ENCODE results near the gene ACKR3. TPM values are rescaled to one million over a fixed set of nuclear protein-coding genes. Genes with fewer than 3 reads are reported as not detected.

The ACKR3 gene
- total and polyA plus RNA-seq, 2 experiments from 2014 or later, result 1.0 to 3.0 TPM

GRCh38 chr2:236628981-236629605 lies 59.5 kb downstream of the ACKR3 start (continued):
- TF ChIP-seq POLR2AphosphoS5 (IDR thresholded peaks at IDR 0.05; ENCODE audit: low read depth), result no peak
- TF ChIP-seq JUNB (IDR thresholded peaks at IDR 0.05; ENCODE audit: unreplicated experiment), result no peak
- no peak for TF ChIP-seq ZNF331 (CRISPR knock-in tag; IDR thresholded peaks at IDR 0.05; ENCODE audit: low read depth)
- TF ChIP-seq CTCF (conservative IDR thresholded peaks at IDR 0.05; ENCODE audit: low read depth in 2 of 2), result no peak
- no peak for TF ChIP-seq ZNF114 (CRISPR knock-in tag; IDR thresholded peaks at IDR 0.05)
- TF ChIP-seq ETS1 (IDR thresholded peaks at IDR 0.05), result no peak
- no peak for TF ChIP-seq EZH2 (IDR thresholded peaks at IDR 0.05; ENCODE audit: low read depth, unreplicated experiment)
- no peak for TF ChIP-seq STAT1 (IDR thresholded peaks at IDR 0.05; ENCODE audit: unreplicated experiment)
- no peak for TF ChIP-seq NANOG (IDR thresholded peaks at IDR 0.05; ENCODE audit: borderline replicate concordance)

- no peaks in the 10 kb centered on the region for H3K27me3 ChIP-seq (ENCODE audit: insufficient read depth)
- peaks cover 2% of the 10 kb centered on the region for H3K27me3 Mint-ChIP-seq (ENCODE audit: insufficient read depth, low read depth, poor library complexity)
- ATAC-seq (no peak), DNase-seq (ENCODE audit: low spot score) (no peak)
- H3K4me1 Mint-ChIP-seq, result no peaks in the 10 kb centered on the region; the same call in 2 of the 3 replicates
- no peak overlapping the region for H3K27ac Mint-ChIP-seq
- H3K4me1 ChIP-seq (ENCODE audit: insufficient read depth), result no peaks in the 10 kb centered on the region
- H3K9me3 Mint-ChIP-seq, result no peaks in the 10 kb centered on the region
- H2AFZ ChIP-seq, result no peak overlapping the region
- no peak overlapping the region for H3K4me3 Mint-ChIP-seq
- no peaks in the 10 kb centered on the region for H3K36me3 Mint-ChIP-seq (ENCODE audit: low read depth)
- H3K9me2 ChIP-seq (ENCODE audit: insufficient read depth), result no peaks in the 10 kb centered on the region
- no peak overlapping the region for H3K4me3 ChIP-seq
- no peaks in the 10 kb centered on the region for H4K20me1 ChIP-seq (replicated peaks; ENCODE audit: insufficient read depth)
- H3F3A ChIP-seq (replicated peaks; ENCODE audit: low read depth), result no peaks in the 10 kb centered on the region
- no peak overlapping the region for H3K27ac ChIP-seq (ENCODE audit: low read depth)
- H3K36me3 ChIP-seq (ENCODE audit: insufficient read depth), result no peaks in the 10 kb centered on the region
- H3K4me2 ChIP-seq, result no peak overlapping the region
- no peaks in the 10 kb centered on the region for H3K79me2 ChIP-seq (replicated peaks; ENCODE audit: insufficient read depth)
- TF ChIP-seq ZNF462 (CRISPR knock-in tag; IDR thresholded peaks at IDR 0.05) (no peak), CREB1 (CRISPR knock-in tag; IDR thresholded peaks at IDR 0.05; ENCODE audit: low read depth) (no peak), CTCF (conservative IDR thresholded peaks at IDR 0.05; ENCODE audit: low read depth in 2 of 2) (no peak), ZNF114 (CRISPR knock-in tag; IDR thresholded peaks at IDR 0.05) (no peak), ZNF331 (CRISPR knock-in tag; IDR thresholded peaks at IDR 0.05; ENCODE audit: low read depth) (no peak)
Observed at GRCh38 chr2:236629961-236630872, 60.6 kb downstream of the ACKR3 start.

All from GM23338 (cell line).